HG03045 (cell line): ENCODE data around the gene HS3ST4.
"Not testable (repeated sequence)": the region's sequence is repeated elsewhere in the genome, so short reads cannot be mapped to it uniquely, and the experiment has no call there.

ENCODE experiments used
- ATAC-seq: cut with Tn5 transposase; IDR thresholded peaks from one replicate; pipeline ENCODE4 v1.9.1; 2021; ENCODE audit warnings: mild to moderate bottlenecking, moderate library complexity; ENCODE audit not compliant: unreplicated experiment

The HS3ST4 gene

DNA sequence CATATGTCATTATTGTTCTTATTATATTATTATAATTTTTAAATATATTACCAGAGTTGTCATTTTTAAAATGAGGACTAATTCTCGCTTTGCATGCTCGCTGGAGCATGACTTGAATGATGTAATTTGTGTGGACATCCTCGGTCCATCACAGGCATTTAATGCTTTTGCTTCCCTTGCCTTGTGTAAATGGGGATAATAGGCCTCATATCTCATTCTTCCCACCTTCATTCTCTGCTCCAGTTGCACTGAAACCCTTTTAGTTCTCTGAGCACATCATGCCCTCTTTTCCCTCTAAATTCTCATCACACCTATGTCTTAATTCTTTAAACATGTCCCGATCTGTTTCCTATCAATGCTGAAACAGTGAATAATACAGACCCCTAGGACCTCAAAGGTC, 285.4 kb downstream of the HS3ST4 start:
- ATAC-seq = no peak

GRCh38 chr16:25978218-25978617, 286.5 kb downstream of the HS3ST4 start:
- ATAC-seq = no peak

DNA sequence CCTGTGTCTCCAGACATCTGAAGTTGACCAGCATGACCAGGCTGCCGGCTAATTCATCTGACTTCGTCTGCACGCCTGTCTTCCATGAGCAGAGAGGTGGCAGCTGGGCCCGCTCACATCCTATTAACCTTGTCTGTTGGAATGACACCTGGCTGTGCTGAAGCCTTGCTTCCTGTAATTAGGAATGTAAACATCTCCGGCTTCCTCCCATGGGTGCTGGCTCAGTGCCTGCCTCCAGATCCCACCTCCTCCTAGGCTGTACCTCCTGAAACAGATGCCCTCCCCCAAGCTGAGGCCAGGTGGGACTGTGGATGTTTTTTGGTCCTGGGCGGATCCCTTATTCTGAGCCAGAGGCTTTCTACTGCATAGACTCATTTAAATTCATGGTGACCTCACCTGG, 296.3 kb downstream of the HS3ST4 start:
- no peak for ATAC-seq

- no peak for ATAC-seq
Observed at GRCh38 chr16:25988882-25989281, 297.1 kb downstream of the HS3ST4 start.

- no peak for ATAC-seq
Observed at GRCh38 chr16:25996052-25996451, 304.3 kb downstream of the HS3ST4 start.

- no peak for ATAC-seq
Observed at GRCh38 chr16:26005336-26005735, 313.6 kb downstream of the HS3ST4 start.

- no peak for ATAC-seq
Observed at GRCh38 chr16:26012376-26012775, 320.6 kb downstream of the HS3ST4 start.

DNA sequence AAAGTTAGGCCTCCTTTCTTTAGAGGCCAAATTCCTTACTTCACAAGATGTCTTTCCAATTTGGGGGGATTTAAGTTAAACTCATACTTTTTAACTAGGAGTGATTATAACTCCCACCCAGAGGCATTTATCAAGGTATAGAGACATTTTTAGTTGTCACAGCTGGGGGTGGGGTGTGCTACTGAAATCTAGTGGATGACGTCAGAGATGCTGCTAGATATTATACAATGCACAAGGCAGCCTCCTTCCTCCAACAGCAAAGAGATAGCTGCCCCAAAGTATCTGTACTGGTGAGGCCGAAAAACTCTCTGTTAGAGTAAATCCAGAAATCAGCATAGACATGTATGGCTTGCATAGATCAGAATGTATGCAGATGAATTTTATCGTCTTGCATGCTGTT, 324.0 kb downstream of the HS3ST4 start:
- ATAC-seq = no peak

DNA sequence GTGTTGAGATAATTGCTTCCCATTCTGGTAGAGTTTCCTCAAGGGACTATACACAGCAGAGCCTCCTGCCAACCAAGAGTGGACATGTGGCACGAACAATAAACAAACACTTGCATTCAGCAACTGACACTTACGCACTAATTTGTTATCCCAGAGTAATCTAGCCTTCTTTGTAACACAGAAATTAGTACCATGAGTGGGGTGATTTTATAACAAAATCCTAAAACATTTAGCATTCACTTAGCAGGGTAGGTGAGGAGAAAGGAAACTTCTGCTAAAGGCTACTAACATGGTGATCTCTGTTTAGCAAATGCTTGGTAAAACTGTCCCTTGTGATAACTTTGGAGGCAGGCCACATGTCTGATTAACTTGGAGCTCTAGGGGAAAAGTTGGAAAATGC, 325.2 kb downstream of the HS3ST4 start:
- no peak for ATAC-seq

- no peak for ATAC-seq
Observed at GRCh38 chr16:26019381-26020242, 327.9 kb downstream of the HS3ST4 start.

DNA sequence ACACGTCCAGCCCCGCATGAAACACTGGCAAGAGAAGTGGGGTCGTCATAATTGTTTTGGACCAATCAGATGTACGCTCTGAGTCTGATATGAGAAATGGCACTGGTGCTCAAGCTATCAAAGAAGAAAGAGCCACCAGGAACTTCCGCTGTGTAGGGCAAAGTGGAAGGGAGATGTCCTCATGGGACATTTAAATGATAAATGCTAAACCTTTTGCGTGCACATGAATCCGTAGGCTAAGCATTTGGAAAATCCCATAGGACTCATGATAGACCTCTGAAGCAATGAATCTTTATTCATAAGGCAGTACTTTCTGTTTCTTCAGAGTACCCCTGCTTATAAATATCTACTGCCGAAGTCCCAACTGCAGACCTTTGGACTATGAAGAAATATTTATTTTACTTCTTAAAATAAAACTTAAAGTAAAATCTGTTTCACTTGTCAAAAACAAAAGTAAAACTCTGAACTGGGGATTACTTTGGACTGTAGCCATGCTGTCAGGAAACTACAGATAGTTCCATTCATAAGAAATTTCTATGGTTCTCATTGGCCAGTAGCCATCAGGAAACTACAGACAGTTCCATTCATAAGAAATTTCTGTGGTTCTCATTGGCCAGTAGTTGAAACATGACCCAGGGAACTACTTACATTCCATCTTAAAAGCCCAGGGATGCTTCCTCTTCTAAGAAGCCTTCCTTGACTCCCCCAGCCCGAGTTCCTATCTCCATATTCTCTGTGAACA, 335.1 kb downstream of the HS3ST4 start:
- no peak for ATAC-seq

DNA sequence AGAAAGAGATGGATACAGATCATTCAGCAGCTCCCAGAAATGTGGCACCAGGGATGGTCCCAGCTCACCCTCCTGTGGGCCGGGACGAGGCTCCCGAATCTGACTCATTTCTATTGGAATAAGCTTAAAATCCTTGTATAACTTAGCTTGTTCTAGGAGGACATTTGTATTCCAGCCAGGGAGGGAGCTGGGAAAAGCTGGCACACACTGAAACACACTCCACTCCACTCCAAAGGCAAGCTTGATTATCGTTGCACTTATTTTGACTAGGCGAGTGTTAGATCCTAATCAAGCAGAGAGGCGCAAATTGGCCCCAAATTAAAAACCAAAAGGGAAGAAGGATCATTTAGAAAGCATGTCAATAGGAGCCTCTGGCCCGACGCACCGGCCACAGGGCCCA, 339.5 kb downstream of the HS3ST4 start:
- no peak for ATAC-seq

- ATAC-seq = not testable (repeated sequence)
Observed at GRCh38 chr16:26032661-26033060, 340.9 kb downstream of the HS3ST4 start.

- no peak for ATAC-seq
Observed at GRCh38 chr16:26041952-26042668, 350.4 kb downstream of the HS3ST4 start.

DNA sequence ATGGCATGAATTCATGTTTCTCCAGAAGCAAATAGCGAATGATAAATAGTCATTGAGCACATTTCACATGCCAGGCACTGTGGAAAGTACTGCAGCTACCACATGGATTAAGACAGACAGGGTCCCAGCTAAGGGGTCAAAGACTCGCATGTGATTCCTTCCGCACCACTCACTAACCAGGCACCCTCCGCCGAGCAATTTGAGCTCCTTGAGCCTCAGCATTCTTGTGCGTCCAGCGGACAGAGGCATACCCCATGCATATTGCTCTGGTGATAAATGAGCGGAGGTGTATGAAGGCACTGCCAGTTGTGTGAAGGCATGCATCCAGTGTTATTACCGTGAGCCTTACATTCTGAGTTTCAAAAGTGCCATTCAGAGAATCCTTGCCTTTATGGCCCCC, 358.7 kb downstream of the HS3ST4 start:
- no peak for ATAC-seq

GRCh38 chr16:26051063-26051462, 359.3 kb downstream of the HS3ST4 start:
- no peak for ATAC-seq

- ATAC-seq = no peak
Observed at GRCh38 chr16:26053889-26054288, 362.1 kb downstream of the HS3ST4 start.

DNA sequence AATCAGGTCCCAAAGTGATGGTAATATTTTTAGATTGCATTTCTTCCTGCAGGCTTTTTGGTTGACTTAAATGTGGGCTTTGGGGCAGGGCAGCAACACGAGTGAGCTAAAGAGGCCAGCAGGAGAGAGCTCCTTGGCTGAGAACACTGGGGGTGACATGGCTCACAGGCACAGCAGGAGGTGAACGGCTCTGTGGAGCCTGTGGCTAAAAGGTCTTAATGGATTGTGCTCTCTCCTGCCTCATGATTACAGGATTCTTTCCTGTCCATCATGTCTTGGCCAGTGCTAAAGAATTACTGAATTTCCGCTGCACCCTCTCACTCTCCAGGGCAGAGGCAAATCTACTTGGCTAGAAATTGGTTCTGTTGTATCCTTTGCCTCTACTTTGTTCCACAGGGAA, 366.6 kb downstream of the HS3ST4 start:
- no peak for ATAC-seq

- ATAC-seq = no peak
Observed at GRCh38 chr16:26070302-26071100, 378.7 kb downstream of the HS3ST4 start.

GRCh38 chr16:26071101-26071866, 379.5 kb downstream of the HS3ST4 start:
- ATAC-seq = no peak
